ENCODE results near the gene SH3PXD2B. TPM values are rescaled to one million over a fixed set of nuclear protein-coding genes. Genes with fewer than 3 reads are reported as not detected.

SH3PXD2B gene
- total and polyA plus RNA-seq, 2 of the 4 experiments (the other 2 are of a cell fraction), result 8.2 to 14.4 TPM

GRCh38 chr5:172424808-172425207 is 29.5 kb downstream of the SH3PXD2B start:
- Histone ChIP-seq H4K91ac (ENCODE audit: insufficient read depth, low read depth, low read length) (no peak overlapping the region), H3K9me1 (ENCODE audit: insufficient read depth, low read length) (peaks cover 33% of the 10 kb centered on the region; the same call in 1 of the 2 replicates), H3K23ac (ENCODE audit: low read depth, low read length) (no peak overlapping the region), H4K20me1 (ENCODE audit: insufficient read depth, low read length) (peaks cover 62% of the 10 kb centered on the region), H3K4me3 (ENCODE audit: insufficient read depth, low read depth, low read length) (no peak overlapping the region), H2AK9ac (replicated peaks; ENCODE audit: low read depth, low read length, poor library complexity) (no peak overlapping the region), H2AK5ac (ENCODE audit: low read depth, low read length) (no peak overlapping the region), H2BK5ac (ENCODE audit: low read depth, low read length, poor library complexity, severe bottlenecking) (no peak overlapping the region), H3K14ac (replicated peaks; ENCODE audit: low read depth, low read length) (no peak overlapping the region), H3K4me1 (ENCODE audit: control insufficient read depth, insufficient read depth, low read length) (peaks cover 31% of the 10 kb centered on the region), H2BK20ac (ENCODE audit: low read depth, low read length) (no peak overlapping the region), H3K4ac (ENCODE audit: low read depth, low read length) (no peak overlapping the region), H3K36me3 (ENCODE audit: control insufficient read depth, insufficient read depth, low read length) (peaks cover 20% of the 10 kb centered on the region; the same call in 1 of the 2 replicates), H3K27ac (ENCODE audit: insufficient read depth, low read length) (no peak overlapping the region), H2BK15ac (ENCODE audit: low read depth, low read length) (no peak overlapping the region), H3K9me3 (ENCODE audit: control insufficient read depth, insufficient read depth, low read length) (no peaks in the 10 kb centered on the region), H4K5ac (ENCODE audit: low read depth, low read length) (no peak overlapping the region), H3K27me3 (ENCODE audit: control insufficient read depth, insufficient read depth, low read length) (no peaks in the 10 kb centered on the region), H2AFZ (replicated peaks; ENCODE audit: low read length, poor library complexity) (no peak overlapping the region), H3K56ac (ENCODE audit: extremely low read depth, insufficient read depth, low read length) (no peak overlapping the region), H3K4me2 (ENCODE audit: low read depth, low read length) (no peak overlapping the region), H3K79me1 (ENCODE audit: low read depth in 1 of 2, low read length in 2 of 2) (peaks cover 25 to 83% of the 10 kb centered on the region in 2 experiments), H2BK120ac (ENCODE audit: low read depth, low read length) (no peak overlapping the region), H3K18ac (ENCODE audit: low read depth, low read length) (no peak overlapping the region), H3K9ac (ENCODE audit: low read depth, low read length) (no peak overlapping the region), H4K8ac (ENCODE audit: low read depth in 2 of 2, low read length in 2 of 2) (no peak overlapping the region)
- in situ Hi-C loops (cut with MboI; ENCODE audit: low sequenced_read_pairs), result no loop called here
- dilution Hi-C loops (cut with HindIII; ENCODE audit: low sequenced_read_pairs, unreplicated experiment), result no loop called here
- ChIA-PET POLR2A (ENCODE audit: unreplicated experiment) (no interaction called here), CTCF (no interaction called here)
- DNase-seq (no peak), ATAC-seq (ENCODE audit: low read depth) (no peak)
- WGBS, 2 experiments (ENCODE audit: extremely low coverage in 2 of 2, insufficient read length in 1 of 2), result no CpG with 5 or more reads among the region's 6 CpGs
- no TSS peak for BruUV-seq (replicated peaks)
- TF ChIP-seq MXI1 (IDR thresholded peaks at IDR 0.05; ENCODE audit: borderline replicate concordance, low read depth, low read length) (no peak), POLR2A (IDR thresholded peaks at IDR 0.05; ENCODE audit: low read depth, low read length) (no peak), CTCF (conservative IDR thresholded peaks at IDR 0.05; ENCODE audit: low read depth, low read length) (no peak), FOS (IDR thresholded peaks at IDR 0.05; ENCODE audit: low read depth, low read length) (no peak), RAD21 (IDR thresholded peaks at IDR 0.05; ENCODE audit: low read length) (no peak), ELK1 (IDR thresholded peaks at IDR 0.05; ENCODE audit: borderline replicate concordance, low read depth, low read length) (no peak), CHD1 (IDR thresholded peaks at IDR 0.05; ENCODE audit: low read depth, low read length) (no peak), CEBPB (IDR thresholded peaks at IDR 0.05; ENCODE audit: low read depth, low read length) (no peak)
- intact Hi-C loops (cut with micrococcal nuclease), result no loop called here

Measured in IMR-90 (cell line).